Activated T-helper 2 cell treated with anti-CD3 and anti-CD28 coated beads, Interferon-gamma antibody, Interleukin-2, Interleukin-4, amounts not matched to agents 10 μg/mL and 5 μg/mL and 100 μg/mL, durations not matched to agents 14 hours and 24 hours and 36 hours (primary cell): Measurements from ENCODE around the gene MYRIP. TPM values are rescaled to one million over a fixed set of nuclear protein-coding genes. Genes with fewer than 3 reads are reported as not detected.

Experiments
- DNase-seq: peaks from one replicate; pipeline ENCODE4 v3.0.0; 2021; ENCODE audit warnings: low spot score
- H3K27ac Mint-ChIP-seq: one replicate; pipeline ENCODE4 v1.8.0; 2021; ENCODE audit warnings: mixed read lengths
- H3K27me3 Mint-ChIP-seq: one replicate; pipeline ENCODE4 v1.8.0; 2021; ENCODE audit warnings: low read depth, mixed read lengths
- H3K36me3 Mint-ChIP-seq: one replicate; pipeline ENCODE4 v1.8.0; 2021; ENCODE audit warnings: low read depth, mixed read lengths
- H3K4me1 Mint-ChIP-seq: one replicate; pipeline ENCODE4 v1.8.0; 2021; ENCODE audit warnings: low read depth, mixed read lengths
- H3K4me3 Mint-ChIP-seq: one replicate; pipeline ENCODE4 v1.8.0; 2021; ENCODE audit warnings: low read depth, mild to moderate bottlenecking, moderate library complexity, mixed read lengths
- H3K9me3 Mint-ChIP-seq: one replicate; pipeline ENCODE4 v1.8.0; 2021; ENCODE audit warnings: mixed read lengths
- intact Hi-C: fragments of 100-400 bp; cut with micrococcal nuclease; formaldehyde crosslinking; loops from one replicate; pipeline ENCODE4 v1.15.1; 2023
- total RNA-seq: library from RNA; stranded (reverse); gene quantifications from 2 replicates; pipeline ENCODE4 v1.2.3, GENCODE V29; 2022

Gene MYRIP
- total RNA-seq, 1 donor from 2014 or later = not detected

GRCh38 chr3:40242638-40243037, 433.2 kb downstream of the MYRIP start:
- intact Hi-C loops = no loop called here

GRCh38 chr3:40243056-40243455, 433.6 kb downstream of the MYRIP start:
- Mint-ChIP-seq H3K36me3 (no peaks in the 10 kb centered on the region), H3K27me3 (no peaks in the 10 kb centered on the region), H3K9me3 (no peaks in the 10 kb centered on the region), H3K27ac (no peak overlapping the region), H3K4me1 (no peaks in the 10 kb centered on the region), H3K4me3 (no peak overlapping the region)
- intact Hi-C loops = no loop called here
- DNase-seq = no peak

More at GRCh38 chr3:40242638-40243037, 433.2 kb downstream of the MYRIP start:
- Mint-ChIP-seq H3K9me3 (no peaks in the 10 kb centered on the region), H3K27me3 (no peaks in the 10 kb centered on the region), H3K27ac (no peak overlapping the region), H3K4me1 (no peaks in the 10 kb centered on the region), H3K4me3 (no peak overlapping the region), H3K36me3 (no peaks in the 10 kb centered on the region)
- no peak for DNase-seq

GRCh38 chr3:40247714-40248454, 438.5 kb downstream of the MYRIP start:
- Mint-ChIP-seq H3K27me3 (no peaks in the 10 kb centered on the region), H3K4me1 (no peaks in the 10 kb centered on the region), H3K36me3 (no peaks in the 10 kb centered on the region), H3K27ac (no peak overlapping the region), H3K4me3 (no peak overlapping the region), H3K9me3 (no peaks in the 10 kb centered on the region)
- intact Hi-C loops = no loop called here
- no peak for DNase-seq

- Mint-ChIP-seq H3K9me3 (no peaks in the 10 kb centered on the region), H3K27me3 (no peaks in the 10 kb centered on the region), H3K4me3 (no peak overlapping the region), H3K36me3 (no peaks in the 10 kb centered on the region), H3K4me1 (no peaks in the 10 kb centered on the region), H3K27ac (no peak overlapping the region)
- DNase-seq = no peak
- intact Hi-C loops = no loop called here
Observed at GRCh38 chr3:40248591-40248990, 439.2 kb downstream of the MYRIP start.

- H3K4me3 Mint-ChIP-seq = no peak overlapping the region
- intact Hi-C loops = no loop called here
- H3K27ac Mint-ChIP-seq = no peak overlapping the region
- no peak for DNase-seq
- H3K36me3 Mint-ChIP-seq = no peaks in the 10 kb centered on the region
- no peaks in the 10 kb centered on the region for H3K9me3 Mint-ChIP-seq
- no peaks in the 10 kb centered on the region for H3K4me1 Mint-ChIP-seq
- H3K27me3 Mint-ChIP-seq = no peaks in the 10 kb centered on the region
Observed at GRCh38 chr3:40249168-40249567, 439.8 kb downstream of the MYRIP start.

GRCh38 chr3:40254491-40254890, 445.1 kb downstream of the MYRIP start:
- Mint-ChIP-seq H3K9me3 (no peaks in the 10 kb centered on the region), H3K27me3 (no peaks in the 10 kb centered on the region), H3K4me3 (no peak overlapping the region), H3K36me3 (no peaks in the 10 kb centered on the region), H3K4me1 (no peaks in the 10 kb centered on the region), H3K27ac (no peak overlapping the region)
- no peak for DNase-seq
- intact Hi-C loops = no loop called here

GRCh38 chr3:40254891-40255290, 445.5 kb downstream of the MYRIP start:
- H3K4me3 Mint-ChIP-seq = no peak overlapping the region
- intact Hi-C loops = no loop called here
- no peak for DNase-seq
- no peaks in the 10 kb centered on the region for H3K9me3 Mint-ChIP-seq
- H3K27ac Mint-ChIP-seq = no peak overlapping the region
- H3K4me1 Mint-ChIP-seq = no peaks in the 10 kb centered on the region
- no peaks in the 10 kb centered on the region for H3K36me3 Mint-ChIP-seq
- H3K27me3 Mint-ChIP-seq = no peaks in the 10 kb centered on the region

- no peak for DNase-seq
- intact Hi-C loops = no loop called here
- Mint-ChIP-seq H3K4me1 (no peaks in the 10 kb centered on the region), H3K9me3 (no peaks in the 10 kb centered on the region), H3K27ac (no peak overlapping the region), H3K4me3 (no peak overlapping the region), H3K36me3 (no peaks in the 10 kb centered on the region), H3K27me3 (no peaks in the 10 kb centered on the region)
Observed at GRCh38 chr3:40255532-40255931, 446.1 kb downstream of the MYRIP start.

GRCh38 chr3:40258064-40258463, 448.7 kb downstream of the MYRIP start:
- Mint-ChIP-seq H3K9me3 (no peaks in the 10 kb centered on the region), H3K4me3 (no peak overlapping the region)
- intact Hi-C loops = no loop called here

GRCh38 chr3:40258555-40258954, 449.1 kb downstream of the MYRIP start:
- no peak overlapping the region for H3K27ac Mint-ChIP-seq
- intact Hi-C loops = no loop called here
- H3K27me3 Mint-ChIP-seq = no peaks in the 10 kb centered on the region
- H3K36me3 Mint-ChIP-seq = no peaks in the 10 kb centered on the region
- DNase-seq = no peak
- H3K4me3 Mint-ChIP-seq = no peak overlapping the region
- H3K4me1 Mint-ChIP-seq = no peaks in the 10 kb centered on the region
- H3K9me3 Mint-ChIP-seq = no peaks in the 10 kb centered on the region

More at GRCh38 chr3:40258064-40258463, 448.7 kb downstream of the MYRIP start:
- no peak overlapping the region for H3K27ac Mint-ChIP-seq
- no peaks in the 10 kb centered on the region for H3K27me3 Mint-ChIP-seq
- DNase-seq = no peak
- no peaks in the 10 kb centered on the region for H3K36me3 Mint-ChIP-seq
- no peaks in the 10 kb centered on the region for H3K4me1 Mint-ChIP-seq

GRCh38 chr3:40262331-40262730, 452.9 kb downstream of the MYRIP start:
- Mint-ChIP-seq H3K36me3 (no peaks in the 10 kb centered on the region), H3K4me1 (no peaks in the 10 kb centered on the region), H3K27ac (no peak overlapping the region), H3K4me3 (no peak overlapping the region), H3K9me3 (no peaks in the 10 kb centered on the region), H3K27me3 (peaks cover 2% of the 10 kb centered on the region)
- DNase-seq = no peak
- intact Hi-C loops = no loop called here

- H3K4me1 Mint-ChIP-seq = no peaks in the 10 kb centered on the region
- no peak for DNase-seq
- no peak overlapping the region for H3K4me3 Mint-ChIP-seq
- no peak overlapping the region for H3K27ac Mint-ChIP-seq
- H3K27me3 Mint-ChIP-seq = peaks cover 6% of the 10 kb centered on the region
- H3K36me3 Mint-ChIP-seq = no peaks in the 10 kb centered on the region
- intact Hi-C loops = no loop called here
- no peaks in the 10 kb centered on the region for H3K9me3 Mint-ChIP-seq
Observed at GRCh38 chr3:40264451-40264850, 455.0 kb downstream of the MYRIP start.

- peaks cover 6% of the 10 kb centered on the region for H3K27me3 Mint-ChIP-seq
Observed at GRCh38 chr3:40265181-40265580, 455.8 kb downstream of the MYRIP start.

More at GRCh38 chr3:40265181-40265580, 455.8 kb downstream of the MYRIP start:
- no peak for DNase-seq
- no peak overlapping the region for H3K27ac Mint-ChIP-seq
- H3K9me3 Mint-ChIP-seq = no peaks in the 10 kb centered on the region
- intact Hi-C loops = no loop called here
- no peaks in the 10 kb centered on the region for H3K36me3 Mint-ChIP-seq
- H3K4me3 Mint-ChIP-seq = no peak overlapping the region
- no peaks in the 10 kb centered on the region for H3K4me1 Mint-ChIP-seq
